ENCODE measurements around the gene TTR.

DNA sequence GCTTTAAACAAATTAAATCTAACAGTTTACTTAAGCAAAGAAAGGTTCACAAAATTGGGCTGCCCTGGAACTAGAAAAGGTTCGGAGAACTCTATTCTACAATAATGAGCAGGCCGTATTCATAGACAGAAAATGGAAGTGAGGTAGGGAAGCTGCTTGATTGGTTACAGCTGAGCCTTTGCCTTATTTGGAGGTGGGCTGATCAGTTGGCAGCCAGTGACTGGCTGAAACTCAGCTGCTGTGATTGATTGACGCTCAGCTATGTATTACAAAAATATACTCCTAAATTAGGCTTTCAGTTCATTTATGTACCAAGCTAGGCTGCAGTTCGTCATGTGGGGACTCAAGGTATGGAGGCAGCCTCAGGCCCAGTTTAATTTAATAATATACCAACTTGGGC, 42.3 kb upstream of the TTR start:
- TF ChIP-seq POLR2A (IDR thresholded peaks at IDR 0.05), result no peak
- TF ChIP-seq, protein P1, sequence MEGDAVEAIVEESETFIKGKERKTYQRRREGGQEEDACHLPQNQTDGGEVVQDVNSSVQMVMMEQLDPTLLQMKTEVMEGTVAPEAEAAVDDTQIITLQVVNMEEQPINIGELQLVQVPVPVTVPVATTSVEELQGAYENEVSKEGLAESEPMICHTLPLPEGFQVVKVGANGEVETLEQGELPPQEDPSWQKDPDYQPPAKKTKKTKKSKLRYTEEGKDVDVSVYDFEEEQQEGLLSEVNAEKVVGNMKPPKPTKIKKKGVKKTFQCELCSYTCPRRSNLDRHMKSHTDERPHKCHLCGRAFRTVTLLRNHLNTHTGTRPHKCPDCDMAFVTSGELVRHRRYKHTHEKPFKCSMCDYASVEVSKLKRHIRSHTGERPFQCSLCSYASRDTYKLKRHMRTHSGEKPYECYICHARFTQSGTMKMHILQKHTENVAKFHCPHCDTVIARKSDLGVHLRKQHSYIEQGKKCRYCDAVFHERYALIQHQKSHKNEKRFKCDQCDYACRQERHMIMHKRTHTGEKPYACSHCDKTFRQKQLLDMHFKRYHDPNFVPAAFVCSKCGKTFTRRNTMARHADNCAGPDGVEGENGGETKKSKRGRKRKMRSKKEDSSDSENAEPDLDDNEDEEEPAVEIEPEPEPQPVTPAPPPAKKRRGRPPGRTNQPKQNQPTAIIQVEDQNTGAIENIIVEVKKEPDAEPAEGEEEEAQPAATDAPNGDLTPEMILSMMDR (IDR thresholded peaks at IDR 0.05), result no peak
